ENCODE data around the gene MRPL21. TPM values are rescaled to one million over a fixed set of nuclear protein-coding genes. Genes with fewer than 3 reads are reported as not detected.

Gene MRPL21
- total and polyA plus RNA-seq, 2 of the 13 experiments (the other 11 are each of a cell fraction or from before 2014, with no cell fraction given), result 61.5 to 100 TPM

GRCh38 chr11:68942751-68943271 is 39.2 kb upstream of the MRPL21 start:
- no TSS peak for BruUV-seq (replicated peaks)
- in situ Hi-C loops (cut with HindIII; ENCODE audit: extremely low pct_ligation_motif_present, low pct_unique_long_range_greater_than_20kb), result no loop called here
- TF ChIP-seq ZNF562 (CRISPR knock-in tag; IDR thresholded peaks at IDR 0.05; ENCODE audit: borderline replicate concordance) (no peak), AGO2 (optimal IDR thresholded peaks at IDR 0.05; ENCODE audit: low read depth, low read length) (peak; percentile 12), ZBTB1 (CRISPR knock-in tag; IDR thresholded peaks at IDR 0.05; ENCODE audit: borderline replicate concordance) (no peak)

GRCh38 chr11:68942095-68942620 is 38.5 kb upstream of the MRPL21 start:
- peaks cover 8 to 11% of the 10 kb centered on the region in 2 experiments; a peak in 4 of 5 replicates for H3K36me3 ChIP-seq (replicated peaks in 1 of 2; ENCODE audit: control insufficient read depth in 1 of 2, insufficient read depth in 2 of 2, low read length in 2 of 2)
- H3K9ac ChIP-seq (ENCODE audit: insufficient read depth, low read depth, low read length), result no peak overlapping the region
- H3K4me3 ChIP-seq (replicated peaks in 1 of 3; ENCODE audit: insufficient read depth in 1 of 3, low read depth in 2 of 3, low read length in 3 of 3), result no peak overlapping the region
- in situ Hi-C loops (cut with HindIII; ENCODE audit: extremely low pct_ligation_motif_present, low pct_unique_long_range_greater_than_20kb) (no loop called here), intact Hi-C loops (cut with micrococcal nuclease; ENCODE audit: unreplicated experiment) (no loop called here)
- H3K27me3 ChIP-seq (ENCODE audit: control insufficient read depth in 1 of 2, insufficient read depth in 2 of 2, low read length in 2 of 2), result no peaks in the 10 kb centered on the region
- no peaks in the 10 kb centered on the region for H4K20me1 ChIP-seq (ENCODE audit: insufficient read depth, low read length)
- no peak overlapping the region for H3K27ac ChIP-seq (ENCODE audit: extremely low read length, insufficient read depth, low read length)
- H2AFZ ChIP-seq (ENCODE audit: low read length), result no peak overlapping the region
- H3K4me2 ChIP-seq (ENCODE audit: low read depth, low read length), result no peak overlapping the region
- no TSS peak for BruUV-seq (replicated peaks)
- TF ChIP-seq ZNF317 (CRISPR knock-in tag; IDR thresholded peaks at IDR 0.05), result no peak
- no peak for TF ChIP-seq SRF (IDR thresholded peaks at IDR 0.05; ENCODE audit: low read depth, low read length)
- no peak for TF ChIP-seq ZBTB2 (CRISPR knock-in tag; IDR thresholded peaks at IDR 0.05; ENCODE audit: low read depth)
- peak; percentile 28 for TF ChIP-seq AGO2 (optimal IDR thresholded peaks at IDR 0.05; ENCODE audit: low read depth, low read length)
- TF ChIP-seq ELF1 (CRISPR knock-in tag; IDR thresholded peaks at IDR 0.05), result no peak
- TF ChIP-seq CEBPZ (IDR thresholded peaks at IDR 0.05; ENCODE audit: low read length), result no peak
- TF ChIP-seq HDAC1 (CRISPR knock-in tag; IDR thresholded peaks at IDR 0.05), result no peak
- no peak for TF ChIP-seq PRPF4 (IDR thresholded peaks at IDR 0.05; ENCODE audit: low read depth, low read length, poor library complexity, severe bottlenecking)
- POLR2A ChIA-PET, result interaction anchor here (0.6 kb wide), 1 partner anchor 23 kb away, joined by 3 read pairs; no protein-coding TSS in a partner anchor
- no peaks in the 10 kb centered on the region for H3K79me2 ChIP-seq (ENCODE audit: insufficient read depth, low read length)
- no peaks in the 10 kb centered on the region for H3K4me1 ChIP-seq (ENCODE audit: insufficient read depth, low read length)
- CTCF ChIA-PET (ENCODE audit: low intra/inter-chr PET ratio, low total read pairs), result no interaction called here
- FAIRE-seq (no peak), ATAC-seq (no peak), DNase-seq (ENCODE audit: low spot score) (no peak)
- H3K9me3 ChIP-seq (ENCODE audit: low read length), result no peaks in the 10 kb centered on the region
- WGBS (ENCODE audit: low lambda C conversion rate), result 89% methylated on average over 8 of the region's 11 CpGs

More at GRCh38 chr11:68942751-68943271, 39.2 kb upstream of the MRPL21 start:
- no peak overlapping the region for H2AFZ ChIP-seq (ENCODE audit: low read length)
- peaks cover 2 to 5% of the 10 kb centered on the region in 2 experiments; a peak in 3 of 5 replicates for H3K36me3 ChIP-seq (replicated peaks in 1 of 2; ENCODE audit: control insufficient read depth in 1 of 2, insufficient read depth in 2 of 2, low read length in 2 of 2)
- ChIA-PET POLR2A (no interaction called here), CTCF (ENCODE audit: low intra/inter-chr PET ratio, low total read pairs) (no interaction called here)
- no peaks in the 10 kb centered on the region for H4K20me1 ChIP-seq (ENCODE audit: insufficient read depth, low read length)
- no peak overlapping the region for H3K4me3 ChIP-seq (replicated peaks in 1 of 3; ENCODE audit: insufficient read depth in 1 of 3, low read depth in 2 of 3, low read length in 3 of 3)
- no peaks in the 10 kb centered on the region for H3K4me1 ChIP-seq (ENCODE audit: insufficient read depth, low read length)
- no peaks in the 10 kb centered on the region for H3K9me3 ChIP-seq (ENCODE audit: low read length)
- intact Hi-C loops (cut with micrococcal nuclease; ENCODE audit: unreplicated experiment), result no loop called here
- 54% methylated on average over 2 of the region's 9 CpGs for WGBS (ENCODE audit: low lambda C conversion rate)
- no peak overlapping the region for H3K4me2 ChIP-seq (ENCODE audit: low read depth, low read length)
- ATAC-seq, result peak; percentile 28
- no peaks in the 10 kb centered on the region for H3K79me2 ChIP-seq (ENCODE audit: insufficient read depth, low read length)
- no peaks in the 10 kb centered on the region for H3K27me3 ChIP-seq (ENCODE audit: control insufficient read depth in 1 of 2, insufficient read depth in 2 of 2, low read length in 2 of 2)
- H3K9ac ChIP-seq (ENCODE audit: insufficient read depth, low read depth, low read length), result no peak overlapping the region
- no peak for DNase-seq (ENCODE audit: low spot score)
- FAIRE-seq, result no peak
- H3K27ac ChIP-seq (ENCODE audit: extremely low read length, insufficient read depth, low read length), result no peak overlapping the region

Data from HepG2 (cell line).